Hippocampal formation (tissue), 2 donors: ENCODE measurements around the gene COL4A4.

Source experiments
- DNase-seq, 2 donors: peaks; one replicate each; lab custom pipeline; 2025; lab: John Stamatoyannopoulos, UW

Gene COL4A4

GRCh38 chr2:227161947-227162346 is 2.1 kb downstream of the COL4A4 start:
- DNase-seq, result no peak

- DNase-seq, result no peak
These were observed 3.8 kb downstream of the COL4A4 start for GRCh38 chr2:227160164-227160563.

GRCh38 chr2:227154986-227155774 is 8.8 kb downstream of the COL4A4 start:
- no peak for DNase-seq

GRCh38 chr2:227153758-227154486 is 10.1 kb downstream of the COL4A4 start:
- no peak for DNase-seq

GRCh38 chr2:227153307-227153706 is 10.7 kb downstream of the COL4A4 start:
- DNase-seq, result no peak

- DNase-seq, result no peak
These were observed 11.8 kb downstream of the COL4A4 start for GRCh38 chr2:227152093-227152766.

GRCh38 chr2:227150222-227150936 is 13.6 kb downstream of the COL4A4 start:
- DNase-seq, result no peak

- no peak for DNase-seq
These were observed 15.9 kb downstream of the COL4A4 start for GRCh38 chr2:227148106-227148505.

- no peak for DNase-seq
These were observed 17.0 kb downstream of the COL4A4 start for GRCh38 chr2:227147023-227147422.

GRCh38 chr2:227146456-227146855 is 17.5 kb downstream of the COL4A4 start:
- no peak for DNase-seq

GRCh38 chr2:227143895-227144294 is 20.1 kb downstream of the COL4A4 start:
- DNase-seq, result no peak

GRCh38 chr2:227141301-227141700 is 22.7 kb downstream of the COL4A4 start:
- no peak for DNase-seq

GRCh38 chr2:227134591-227134990 is 29.4 kb downstream of the COL4A4 start:
- no peak for DNase-seq

- no peak for DNase-seq
These were observed 31.0 kb downstream of the COL4A4 start for GRCh38 chr2:227132986-227133385.

- no peak for DNase-seq
These were observed 33.4 kb downstream of the COL4A4 start for GRCh38 chr2:227130636-227131035.

- no peak for DNase-seq
These were observed 36.8 kb downstream of the COL4A4 start for GRCh38 chr2:227127201-227127600.

GRCh38 chr2:227125506-227125905 is 38.5 kb downstream of the COL4A4 start:
- DNase-seq, result no peak

GRCh38 chr2:227124811-227125210 is 39.2 kb downstream of the COL4A4 start:
- DNase-seq, result no peak

GRCh38 chr2:227123697-227124096 is 40.3 kb downstream of the COL4A4 start:
- no peak for DNase-seq

- DNase-seq, result no peak
These were observed 45.7 kb downstream of the COL4A4 start for GRCh38 chr2:227118353-227118752.

GRCh38 chr2:227117852-227118251 is 46.2 kb downstream of the COL4A4 start:
- no peak for DNase-seq

- no peak for DNase-seq
These were observed 47.0 kb downstream of the COL4A4 start for GRCh38 chr2:227117027-227117426.
